ENCODE measurements around the gene MARS2.
"Not testable (repeated sequence)": the region's sequence is repeated elsewhere in the genome, so short reads cannot be mapped to it uniquely, and the experiment has no call there.

MARS2 gene

DNA sequence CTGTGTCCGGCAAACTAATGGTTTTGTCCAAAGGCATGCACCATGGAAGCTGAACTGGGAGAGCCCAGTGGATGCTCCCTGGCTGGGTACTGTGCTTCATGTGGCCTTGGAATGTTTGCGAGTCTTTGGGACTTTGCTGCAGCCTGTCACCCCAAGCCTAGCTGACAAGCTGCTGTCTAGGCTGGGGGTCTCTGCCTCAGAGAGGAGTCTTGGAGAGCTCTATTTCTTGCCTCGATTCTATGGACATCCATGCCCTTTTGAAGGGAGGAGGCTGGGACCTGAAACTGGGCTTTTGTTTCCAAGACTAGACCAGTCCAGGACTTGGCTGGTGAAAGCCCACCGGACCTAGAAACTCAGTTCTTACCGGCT, 1.7 kb downstream of the MARS2 start:
- no peak for DNase-seq (ENCODE audit: low read depth, low spot score)

DNA sequence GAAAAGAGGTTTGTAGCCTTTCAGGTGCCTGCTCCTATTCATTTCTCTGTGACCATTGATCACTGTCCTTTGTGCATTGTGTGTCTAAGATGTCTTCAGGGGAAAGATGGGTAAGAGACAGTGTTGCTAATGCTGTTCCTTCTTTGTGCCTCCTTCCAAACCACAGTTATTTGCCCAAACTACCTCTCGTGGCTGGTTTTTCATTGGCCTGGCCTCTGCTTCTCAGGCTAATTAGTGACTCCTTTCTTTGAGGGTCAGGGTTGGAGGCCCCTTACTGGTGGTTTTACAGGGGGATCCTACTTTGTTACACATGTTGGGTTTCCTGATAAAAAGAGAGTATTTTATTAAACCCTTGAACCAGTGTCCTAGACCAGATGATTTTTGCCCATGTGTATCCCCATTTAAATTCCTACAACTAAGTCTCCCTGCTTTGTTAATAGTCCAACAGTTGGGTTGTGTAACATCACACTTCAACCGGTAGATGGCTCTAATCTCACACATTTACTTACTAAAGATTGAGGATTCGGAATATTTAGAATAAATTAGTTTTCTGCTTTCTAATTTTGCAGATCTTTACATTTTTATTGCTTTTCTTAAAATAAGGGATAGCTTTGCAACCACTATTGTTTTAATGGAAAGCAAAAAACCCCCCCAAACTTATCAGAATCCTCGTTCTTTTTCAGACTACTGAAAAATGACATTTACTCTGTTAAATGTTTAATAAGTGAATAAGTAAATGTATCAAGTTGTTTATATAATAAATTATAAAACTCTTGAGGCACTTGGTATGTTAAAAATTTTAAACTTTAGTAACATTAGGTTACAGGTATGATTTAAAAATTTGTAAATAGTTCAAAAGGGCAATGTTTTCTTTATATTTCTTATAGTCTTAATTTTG, 2.4 kb downstream of the MARS2 start:
- no peak for DNase-seq (ENCODE audit: low read depth, low spot score)

DNA sequence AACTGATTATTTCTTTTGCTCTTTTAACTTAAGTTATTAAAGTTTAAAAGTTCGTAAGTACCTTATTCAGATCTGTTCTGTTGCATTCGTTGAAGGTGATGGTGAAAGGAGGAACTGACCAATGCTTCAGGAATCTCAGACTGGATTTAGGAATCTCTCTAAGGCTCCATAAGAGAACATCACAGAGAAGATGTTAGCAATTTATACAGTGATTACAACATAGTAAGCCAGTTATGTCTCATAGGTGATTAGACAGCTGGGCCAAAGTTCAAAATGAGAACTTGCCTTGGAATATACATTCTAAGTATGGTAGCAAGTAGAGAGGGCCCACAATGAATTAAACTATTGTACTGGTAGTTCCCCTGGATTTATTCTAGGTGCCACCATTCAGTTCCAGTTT, 3.2 kb downstream of the MARS2 start:
- DNase-seq (ENCODE audit: low read depth, low spot score), result no peak

DNA sequence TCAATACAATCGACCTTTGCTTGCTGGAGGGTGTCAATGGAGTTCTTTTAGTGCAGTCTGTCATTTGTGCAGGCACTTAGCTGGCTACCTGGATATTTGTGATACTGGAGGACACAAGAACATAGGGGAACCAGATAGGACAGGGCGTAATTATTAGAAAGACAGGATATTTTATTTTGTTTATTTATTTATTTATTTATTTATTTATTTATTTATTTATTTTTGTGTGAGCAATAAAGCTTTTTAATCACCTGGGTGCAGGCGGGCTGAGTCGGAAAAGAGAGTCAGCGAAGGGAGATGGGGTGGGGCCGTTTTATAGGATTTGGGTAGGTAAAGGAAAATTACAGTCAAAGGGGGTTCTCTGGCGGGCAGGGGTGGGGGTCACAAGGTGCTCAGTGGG, 4.0 kb downstream of the MARS2 start:
- not testable (repeated sequence) for DNase-seq (ENCODE audit: low read depth, low spot score)

DNA sequence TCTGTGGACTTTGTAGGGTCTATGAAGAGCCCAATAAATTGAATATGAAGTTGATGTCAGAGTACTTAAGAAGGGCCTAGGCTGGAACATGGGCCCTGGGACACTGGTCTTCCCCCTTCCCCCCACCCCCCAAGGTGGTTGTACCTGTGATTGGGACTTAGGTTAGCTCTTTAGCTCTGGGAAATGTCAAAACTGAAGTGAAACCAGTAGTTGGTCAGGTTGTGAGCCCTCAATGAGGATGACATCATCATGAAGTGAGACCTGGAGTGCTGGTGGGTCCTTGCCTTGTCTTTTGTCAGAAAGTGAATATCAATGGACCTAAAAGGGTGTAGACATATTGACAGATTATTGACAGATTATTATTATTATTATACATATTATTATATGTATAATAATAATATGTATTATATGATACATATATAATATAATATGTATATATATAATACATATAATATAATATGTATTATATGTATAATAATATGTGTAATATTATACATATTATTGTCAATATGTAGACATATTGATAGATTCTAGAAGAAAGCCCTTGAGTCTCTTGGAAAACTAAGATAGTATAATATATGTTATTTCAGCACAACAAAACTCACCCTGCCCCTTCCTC, 5.4 kb downstream of the MARS2 start:
- no peak for DNase-seq (ENCODE audit: low read depth, low spot score)

DNA sequence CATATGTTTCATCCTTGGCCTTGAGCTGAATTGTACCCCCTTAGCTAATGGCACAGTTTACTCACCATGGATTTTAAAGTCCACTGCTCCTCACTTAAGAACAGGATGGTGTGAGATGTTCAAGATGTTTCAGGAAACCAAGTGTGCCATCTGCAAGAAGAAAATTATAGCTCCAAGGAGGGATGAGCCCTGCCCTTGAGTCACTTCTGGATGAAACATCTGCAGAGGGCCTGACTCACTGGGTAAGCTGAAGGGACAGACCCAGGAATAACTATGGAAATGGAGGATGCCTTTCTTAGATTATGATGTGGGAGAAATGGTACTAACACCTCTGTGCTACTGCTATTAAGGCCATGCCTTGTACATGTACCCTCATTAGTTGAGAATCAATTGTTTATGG, 6.4 kb downstream of the MARS2 start:
- no peak for DNase-seq (ENCODE audit: low read depth, low spot score)

DNA sequence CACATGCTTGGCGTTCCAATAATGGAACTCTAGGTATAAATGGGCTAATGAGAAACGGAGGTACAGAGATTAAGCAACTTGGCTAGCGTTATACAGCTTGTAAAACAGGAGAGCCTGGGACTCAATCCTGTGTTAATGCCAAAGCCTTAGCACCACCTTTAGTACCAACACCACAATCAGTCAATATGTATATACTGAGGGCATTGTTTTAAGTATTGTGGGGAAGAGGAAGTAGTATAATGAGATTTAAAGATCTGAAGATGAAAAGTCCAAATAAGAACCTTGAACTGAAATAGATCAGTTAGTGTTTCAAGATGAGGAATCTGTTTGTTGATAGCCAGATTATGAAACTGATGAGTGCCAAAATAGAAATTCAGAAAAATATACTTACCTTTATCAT, 8.1 kb downstream of the MARS2 start:
- DNase-seq (ENCODE audit: low read depth, low spot score), result no peak

DNA sequence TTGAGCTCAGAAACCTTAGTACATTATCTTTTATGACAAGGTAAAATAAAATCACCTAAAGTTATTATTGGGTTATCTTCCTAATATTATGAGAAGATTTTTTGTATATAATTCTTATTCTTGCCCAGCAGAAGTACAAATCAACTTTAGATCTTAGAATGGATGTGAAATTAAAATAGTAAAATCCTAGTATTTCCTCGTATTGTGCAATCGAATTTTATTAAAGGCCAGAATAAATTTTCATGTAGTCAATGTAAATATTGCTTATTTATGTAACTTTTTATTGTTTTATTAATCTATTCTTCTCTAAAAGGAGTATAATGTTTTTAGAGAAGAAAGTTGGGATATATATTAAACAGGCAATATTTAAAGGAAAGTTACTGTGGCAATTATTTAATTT, 12.7 kb downstream of the MARS2 start:
- DNase-seq (ENCODE audit: low read depth, low spot score), result no peak

DNA sequence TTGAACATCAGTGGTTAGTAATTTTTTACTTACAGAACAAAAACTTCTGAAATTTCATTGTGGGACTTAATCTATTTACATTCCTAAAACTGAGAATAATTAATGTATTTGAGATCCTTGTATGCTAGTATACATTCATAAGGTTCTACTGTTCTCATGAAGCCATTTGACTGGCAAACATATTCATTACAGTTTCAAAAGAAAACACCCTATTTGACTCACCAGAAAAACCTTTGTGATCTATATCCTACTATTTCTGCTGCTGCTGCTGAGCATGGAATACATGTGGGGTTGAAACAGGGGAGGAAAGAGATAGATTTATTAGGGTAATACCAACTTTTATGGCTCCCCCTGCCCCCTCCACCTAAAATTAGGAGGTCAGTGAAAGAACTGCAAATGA, 21.8 kb downstream of the MARS2 start:
- no peak for DNase-seq (ENCODE audit: low read depth, low spot score)

DNA sequence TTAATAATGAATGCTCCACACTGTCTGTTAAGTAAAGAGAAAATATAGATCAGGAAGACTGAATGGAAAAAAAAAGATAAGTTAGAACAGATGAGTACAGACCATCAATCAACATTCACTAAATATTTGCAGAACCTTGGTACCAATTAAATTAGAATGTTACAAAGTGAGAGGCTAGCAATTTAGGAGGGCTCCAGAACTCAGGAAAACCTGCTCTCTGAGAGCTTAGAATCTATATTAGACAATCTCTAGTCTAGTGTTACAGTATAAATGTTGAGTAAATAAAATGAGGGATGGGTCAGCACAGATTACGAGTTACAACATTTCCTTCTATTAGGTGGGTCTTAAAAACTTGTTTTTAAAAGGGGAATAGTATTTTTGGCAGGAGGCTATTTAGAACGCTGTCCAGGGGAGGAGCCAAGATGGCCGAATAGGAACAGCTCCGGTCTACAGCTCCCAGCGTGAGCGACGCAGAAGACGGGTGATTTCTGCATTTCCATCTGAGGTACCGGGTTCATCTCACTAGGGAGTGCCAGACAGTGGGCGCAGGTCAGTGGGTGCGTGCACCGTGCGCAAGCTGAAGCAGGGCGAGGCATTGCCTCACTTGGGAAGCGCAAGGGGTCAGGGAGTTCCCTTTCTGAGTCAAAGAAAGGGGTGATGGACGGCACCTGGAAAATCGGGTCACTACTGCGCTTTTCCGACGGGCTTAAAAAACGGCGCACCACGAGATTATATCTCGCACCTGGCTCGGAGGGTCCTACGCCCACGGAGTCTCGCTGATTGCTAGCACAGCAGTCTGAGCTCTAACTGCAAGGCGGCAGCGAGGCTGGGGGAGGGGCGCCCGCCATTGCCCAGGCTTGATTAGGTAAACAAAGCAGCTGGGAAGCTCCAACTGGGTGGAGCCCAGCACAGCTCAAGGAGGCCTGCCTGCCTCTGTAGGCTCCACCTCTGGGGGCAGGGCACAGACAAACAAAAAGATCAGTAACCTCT, 23.7 kb downstream of the MARS2 start:
- not testable (repeated sequence) for DNase-seq (ENCODE audit: low read depth, low spot score)

DNA sequence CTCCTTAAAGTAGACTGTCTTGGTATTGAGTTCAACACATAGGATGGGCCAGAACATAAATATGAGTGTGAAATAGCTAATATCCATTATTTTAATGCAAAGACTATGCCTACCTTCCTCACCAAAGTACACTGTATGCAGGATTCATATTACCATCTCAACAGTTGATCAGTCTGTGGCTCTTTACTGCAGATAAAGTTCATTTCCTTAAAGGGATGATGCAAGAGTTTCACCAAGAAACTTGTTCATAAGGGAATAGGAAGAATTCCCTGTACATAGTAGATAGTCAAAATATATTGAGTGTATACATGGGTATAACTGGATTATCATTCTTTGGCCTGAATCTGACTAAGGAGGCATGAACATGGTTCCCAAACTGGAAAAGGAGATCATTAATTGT, 35.0 kb downstream of the MARS2 start:
- DNase-seq (ENCODE audit: low read depth, low spot score), result no peak
